Measurements from ENCODE around the gene CALN1.

Gene CALN1

DNA sequence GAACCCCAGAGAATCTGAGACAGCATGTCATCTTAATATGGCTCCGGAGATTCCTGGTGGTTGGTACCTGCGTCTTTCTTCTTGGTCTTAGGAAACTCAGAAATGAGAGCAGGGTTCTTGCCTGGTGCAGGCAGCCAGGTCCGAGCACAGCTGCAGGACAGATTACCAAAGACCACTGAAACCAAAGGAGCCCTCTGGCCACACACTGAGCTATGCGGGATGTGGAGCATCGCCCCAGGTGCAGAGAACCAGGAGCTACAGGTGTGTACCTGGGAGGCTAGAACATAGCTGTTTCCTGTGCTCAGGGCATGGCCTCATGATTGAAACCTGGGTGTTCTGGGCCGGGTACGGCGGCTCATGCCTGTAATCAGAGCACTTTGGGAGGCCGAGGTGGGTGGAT, 635.4 kb downstream of the CALN1 start:
- H3K4me2 ChIP-seq (ENCODE audit: low read depth, low read length): no peak overlapping the region
- DNase-seq: peak; percentile 12
- H4K20me1 ChIP-seq (ENCODE audit: insufficient read depth, low read length): no peaks in the 10 kb centered on the region

DNA sequence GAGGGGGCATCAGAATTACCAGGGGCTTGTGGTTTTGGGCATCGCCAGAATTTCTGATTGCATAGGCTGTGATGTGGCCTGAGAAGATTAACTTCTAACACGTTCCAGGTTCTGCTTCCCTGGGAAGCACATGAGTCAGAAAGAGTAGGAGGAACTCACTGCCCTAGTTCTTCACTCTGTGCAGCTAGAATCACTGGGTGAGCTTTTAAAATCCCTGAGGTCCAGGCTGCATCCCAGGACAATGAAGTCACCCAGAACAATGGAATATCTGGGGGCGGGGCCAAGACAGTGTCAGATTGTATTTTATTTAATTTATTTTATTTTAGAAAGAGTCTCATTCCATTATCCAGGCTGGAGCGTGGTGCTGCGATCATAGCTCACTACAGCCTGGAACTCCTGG, 636.5 kb downstream of the CALN1 start:
- no peak for DNase-seq
- no peaks in the 10 kb centered on the region for H3K4me1 ChIP-seq (ENCODE audit: low read length)
- H3K9me2 ChIP-seq (replicated peaks; ENCODE audit: insufficient read depth, low read length): no peaks in the 10 kb centered on the region
- no peaks in the 10 kb centered on the region for H4K20me1 ChIP-seq (ENCODE audit: insufficient read depth, low read length)
- no peaks in the 10 kb centered on the region for H3K36me3 ChIP-seq (replicated peaks; ENCODE audit: insufficient read depth, low read length)
- H3K4me2 ChIP-seq (ENCODE audit: low read depth, low read length): no peak overlapping the region
- H3K9ac ChIP-seq (ENCODE audit: low read length): no peak overlapping the region
- TF ChIP-seq, protein P1, sequence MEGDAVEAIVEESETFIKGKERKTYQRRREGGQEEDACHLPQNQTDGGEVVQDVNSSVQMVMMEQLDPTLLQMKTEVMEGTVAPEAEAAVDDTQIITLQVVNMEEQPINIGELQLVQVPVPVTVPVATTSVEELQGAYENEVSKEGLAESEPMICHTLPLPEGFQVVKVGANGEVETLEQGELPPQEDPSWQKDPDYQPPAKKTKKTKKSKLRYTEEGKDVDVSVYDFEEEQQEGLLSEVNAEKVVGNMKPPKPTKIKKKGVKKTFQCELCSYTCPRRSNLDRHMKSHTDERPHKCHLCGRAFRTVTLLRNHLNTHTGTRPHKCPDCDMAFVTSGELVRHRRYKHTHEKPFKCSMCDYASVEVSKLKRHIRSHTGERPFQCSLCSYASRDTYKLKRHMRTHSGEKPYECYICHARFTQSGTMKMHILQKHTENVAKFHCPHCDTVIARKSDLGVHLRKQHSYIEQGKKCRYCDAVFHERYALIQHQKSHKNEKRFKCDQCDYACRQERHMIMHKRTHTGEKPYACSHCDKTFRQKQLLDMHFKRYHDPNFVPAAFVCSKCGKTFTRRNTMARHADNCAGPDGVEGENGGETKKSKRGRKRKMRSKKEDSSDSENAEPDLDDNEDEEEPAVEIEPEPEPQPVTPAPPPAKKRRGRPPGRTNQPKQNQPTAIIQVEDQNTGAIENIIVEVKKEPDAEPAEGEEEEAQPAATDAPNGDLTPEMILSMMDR (IDR thresholded peaks at IDR 0.05; ENCODE audit: low read length): no peak
- TF ChIP-seq EZH2phosphoT487 (IDR thresholded peaks at IDR 0.05; ENCODE audit: low read length) (no peak), EZH2 (optimal IDR thresholded peaks at IDR 0.05; ENCODE audit: low read depth, low read length) (no peak)
- H3K79me2 ChIP-seq (ENCODE audit: low read length): no peaks in the 10 kb centered on the region
- H3K9me3 ChIP-seq (replicated peaks; ENCODE audit: insufficient read depth, low read length): no peaks in the 10 kb centered on the region
- no peak overlapping the region for H3K27ac ChIP-seq (ENCODE audit: low read length)
- no peak overlapping the region for H2AFZ ChIP-seq (ENCODE audit: low read length)
- H3K4me3 ChIP-seq (ENCODE audit: low read length): no peak overlapping the region
- no peaks in the 10 kb centered on the region for H3K27me3 ChIP-seq (replicated peaks; ENCODE audit: insufficient read depth, low read length)
- H3F3A ChIP-seq (ENCODE audit: insufficient read depth, low read length): no peaks in the 10 kb centered on the region

More for the DNA sequence above, 635.4 kb downstream of the CALN1 start:
- no peaks in the 10 kb centered on the region for H3K9me2 ChIP-seq (replicated peaks; ENCODE audit: insufficient read depth, low read length)
- no peaks in the 10 kb centered on the region for H3K9me3 ChIP-seq (replicated peaks; ENCODE audit: insufficient read depth, low read length)
- H3K27me3 ChIP-seq (replicated peaks; ENCODE audit: insufficient read depth, low read length): no peaks in the 10 kb centered on the region
- TF ChIP-seq, protein P1 (IDR thresholded peaks at IDR 0.05; ENCODE audit: low read length): no peak
- TF ChIP-seq EZH2phosphoT487 (IDR thresholded peaks at IDR 0.05; ENCODE audit: low read length): no peak
- no peak for TF ChIP-seq EZH2 (optimal IDR thresholded peaks at IDR 0.05; ENCODE audit: low read depth, low read length)
- no peak overlapping the region for H3K4me3 ChIP-seq (ENCODE audit: low read length)
- no peaks in the 10 kb centered on the region for H3F3A ChIP-seq (ENCODE audit: insufficient read depth, low read length)
- H3K36me3 ChIP-seq (replicated peaks; ENCODE audit: insufficient read depth, low read length): no peaks in the 10 kb centered on the region
- no peak overlapping the region for H3K9ac ChIP-seq (ENCODE audit: low read length)
- H3K27ac ChIP-seq (ENCODE audit: low read length): no peak overlapping the region
- H3K4me1 ChIP-seq (ENCODE audit: low read length): no peaks in the 10 kb centered on the region
- no peaks in the 10 kb centered on the region for H3K79me2 ChIP-seq (ENCODE audit: low read length)
- no peak overlapping the region for H2AFZ ChIP-seq (ENCODE audit: low read length)

DNA sequence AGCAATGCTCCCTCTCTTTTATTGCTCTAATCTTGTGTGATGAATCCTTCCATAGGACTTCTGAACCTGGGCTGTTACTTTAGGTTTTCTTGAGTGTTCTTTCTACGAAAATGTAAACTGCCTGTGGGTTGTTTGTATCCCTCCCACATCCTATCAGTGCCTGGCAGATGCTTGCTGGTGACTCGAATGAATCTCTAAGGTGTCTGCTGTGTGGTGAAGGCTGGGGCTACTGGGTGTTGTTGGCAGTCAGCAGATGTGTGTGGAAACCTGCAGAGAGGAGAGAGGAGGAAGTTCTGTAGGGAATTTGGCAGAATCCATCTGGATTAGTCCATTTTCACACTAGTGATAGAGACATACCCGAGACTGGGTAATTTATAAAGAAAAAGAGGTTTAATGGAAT, 639.4 kb downstream of the CALN1 start:
- no peak for DNase-seq
- Histone ChIP-seq H3K9me2 (replicated peaks; ENCODE audit: insufficient read depth, low read length) (no peaks in the 10 kb centered on the region), H3F3A (ENCODE audit: insufficient read depth, low read length) (no peaks in the 10 kb centered on the region), H2AFZ (ENCODE audit: low read length) (no peak overlapping the region), H3K9ac (ENCODE audit: low read length) (no peak overlapping the region), H3K4me2 (ENCODE audit: low read depth, low read length) (no peak overlapping the region), H3K4me3 (ENCODE audit: low read length) (no peak overlapping the region), H3K27me3 (replicated peaks; ENCODE audit: insufficient read depth, low read length) (no peaks in the 10 kb centered on the region), H3K27ac (ENCODE audit: low read length) (no peak overlapping the region), H3K9me3 (replicated peaks; ENCODE audit: insufficient read depth, low read length) (no peaks in the 10 kb centered on the region), H3K36me3 (replicated peaks; ENCODE audit: insufficient read depth, low read length) (no peaks in the 10 kb centered on the region), H4K20me1 (ENCODE audit: insufficient read depth, low read length) (no peaks in the 10 kb centered on the region), H3K79me2 (ENCODE audit: low read length) (no peaks in the 10 kb centered on the region), H3K4me1 (ENCODE audit: low read length) (no peaks in the 10 kb centered on the region)
- TF ChIP-seq EZH2phosphoT487 (IDR thresholded peaks at IDR 0.05; ENCODE audit: low read length) (no peak), EZH2 (optimal IDR thresholded peaks at IDR 0.05; ENCODE audit: low read depth, low read length) (no peak)
- TF ChIP-seq, protein P1 (IDR thresholded peaks at IDR 0.05; ENCODE audit: low read length): no peak
